GM19035 (cell line): ENCODE results near the gene KRTAP5-1.
A peak's percentile ranks its signal among the peaks of the same experiment; 100 is the strongest.
"Not testable (repeated sequence)": the region's sequence is repeated elsewhere in the genome, so short reads cannot be mapped to it uniquely, and the experiment has no call there.

ENCODE experiments used
- ATAC-seq: cut with Tn5 transposase; IDR thresholded peaks from one replicate; pipeline ENCODE4 v1.9.1; 2021; ENCODE audit not compliant: unreplicated experiment

The KRTAP5-1 gene

DNA sequence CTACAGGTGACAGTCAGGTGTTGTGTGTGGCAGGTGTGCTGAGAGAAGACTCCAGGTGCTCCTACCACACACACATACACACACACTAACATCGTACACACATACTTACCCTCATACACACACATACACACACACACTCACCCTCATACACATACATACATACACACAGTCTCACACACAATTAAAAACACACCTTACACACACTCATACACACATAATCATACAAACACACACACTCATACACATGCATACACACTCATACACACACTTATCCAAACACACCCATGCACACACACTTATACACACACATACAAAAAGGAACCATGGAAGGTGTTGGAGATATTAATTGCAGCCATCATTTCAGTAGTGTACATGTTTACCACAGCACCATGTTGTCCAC is 18.5 kb upstream of the KRTAP5-1 start:
- ATAC-seq: no peak

DNA sequence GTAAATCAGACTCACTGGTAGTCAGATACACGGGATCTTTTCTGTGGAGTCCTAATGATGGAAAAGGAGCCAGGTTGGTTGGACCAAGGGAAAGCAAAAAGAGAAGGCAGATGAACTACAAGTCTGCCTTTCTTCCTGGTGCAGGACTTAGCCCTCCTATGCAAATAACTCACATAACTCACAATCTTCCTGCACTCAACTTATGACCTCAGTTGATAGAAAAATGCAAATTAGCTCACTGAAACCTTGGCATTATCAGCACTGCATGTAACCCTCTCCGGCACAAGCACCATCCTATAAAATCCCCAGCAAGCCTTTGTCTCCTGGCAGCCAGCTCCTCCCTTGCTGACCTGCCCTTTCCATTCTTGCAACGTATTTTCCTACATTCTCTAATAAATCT is 16.6 kb upstream of the KRTAP5-1 start:
- ATAC-seq: not testable (repeated sequence)

GRCh38 chr11:1600626-1601025 is 15.5 kb upstream of the KRTAP5-1 start:
- ATAC-seq: no peak

DNA sequence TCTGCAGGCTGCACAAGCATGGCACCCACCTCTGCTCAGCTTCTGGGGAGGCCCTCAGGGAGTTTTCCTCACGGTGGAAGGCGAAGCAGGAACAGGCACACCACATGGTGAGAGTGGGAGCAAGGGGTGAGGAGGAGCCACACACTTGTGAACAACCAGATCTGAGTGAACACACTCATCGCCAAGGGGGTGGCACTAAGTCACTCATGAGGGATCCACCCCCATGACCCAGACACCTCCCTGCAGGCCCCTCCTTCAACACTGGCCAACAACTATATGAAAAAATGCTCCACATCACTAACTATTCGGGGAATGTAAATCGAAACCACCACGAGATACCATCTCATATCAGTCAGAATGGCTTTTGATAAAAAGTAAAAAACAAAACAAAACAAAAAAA is 13.7 kb upstream of the KRTAP5-1 start:
- ATAC-seq: no peak

GRCh38 chr11:1598406-1598805 is 13.3 kb upstream of the KRTAP5-1 start:
- ATAC-seq: not testable (repeated sequence)

DNA sequence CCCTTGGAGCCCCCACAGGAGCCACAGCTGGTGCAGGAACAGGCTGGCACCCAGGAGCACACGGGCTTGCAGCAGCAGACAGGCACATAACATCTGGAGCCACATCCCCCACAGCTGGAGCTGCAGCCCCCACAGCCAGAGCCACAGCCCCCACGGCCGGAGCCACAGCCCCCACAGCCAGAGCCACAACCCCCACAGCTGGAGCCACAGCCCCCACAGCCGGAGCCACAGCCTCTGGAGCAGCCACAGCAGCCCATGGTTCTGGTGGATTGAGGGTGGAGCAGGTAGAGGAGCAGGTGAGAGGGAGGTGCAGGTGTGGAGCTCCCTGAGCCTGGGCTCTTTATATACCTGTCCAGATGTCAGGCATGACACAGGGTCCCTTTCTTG is 12.9 kb upstream of the KRTAP5-1 start, which contains the start of gene KRTAP5-2:
Gene KRTAP5-2 (minus strand): TSS at position 301 of the 387 bp plus-strand sequence. CDS start 44 bp downstream, at position 257.
- ATAC-seq: no peak

GRCh38 chr11:1597331-1597993 is 12.4 kb upstream of the KRTAP5-1 start:
- no peak for ATAC-seq

DNA sequence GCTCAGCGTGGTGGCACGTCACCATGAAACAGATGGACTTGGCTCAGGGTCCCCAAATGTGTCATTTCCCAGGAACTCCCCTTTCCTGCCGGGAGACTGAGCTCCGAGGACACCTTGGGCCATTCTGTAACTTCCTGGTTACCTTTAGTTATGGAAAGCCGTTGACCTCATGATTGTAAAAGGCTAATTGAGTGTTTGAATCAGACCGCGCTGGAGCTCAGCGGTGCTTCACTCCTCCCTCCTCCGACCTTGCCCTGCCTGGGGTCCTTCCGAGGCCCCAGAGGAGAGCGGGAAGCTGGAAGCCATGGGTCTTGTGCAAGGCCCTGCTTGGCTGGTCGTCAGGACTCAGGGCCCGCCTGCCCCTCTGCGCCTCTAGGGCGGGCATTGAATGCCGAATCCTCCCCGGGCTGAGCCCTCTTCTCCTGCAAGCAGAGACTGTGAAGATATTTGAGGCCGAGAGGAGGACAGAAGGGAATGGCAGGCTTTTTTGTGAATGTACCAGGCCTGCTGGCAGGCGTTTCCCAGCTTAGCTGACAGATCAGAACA is 11.6 kb upstream of the KRTAP5-1 start:
- ATAC-seq: not testable (repeated sequence)

- not testable (repeated sequence) for ATAC-seq
Observed at GRCh38 chr11:1595994-1596575, 11.0 kb upstream of the KRTAP5-1 start.

DNA sequence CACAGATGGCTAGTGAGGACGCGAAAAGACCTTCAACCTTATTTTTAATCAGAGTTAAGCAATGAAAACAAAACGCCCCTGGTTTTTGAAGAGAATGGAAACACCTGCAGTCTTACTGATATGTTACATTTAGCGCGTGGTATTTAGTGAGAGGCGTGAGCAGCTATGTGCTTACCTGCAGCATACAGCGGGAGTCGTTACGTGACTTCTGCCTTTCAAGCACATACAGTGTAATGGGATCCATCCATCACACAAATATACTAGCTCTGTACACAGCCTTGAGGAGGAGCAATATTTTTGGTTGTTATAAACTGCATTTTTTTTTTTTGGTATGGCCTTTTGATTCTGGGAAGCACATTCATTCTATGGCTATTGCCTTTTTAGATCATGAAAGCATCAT is 7.5 kb upstream of the KRTAP5-1 start:
- ATAC-seq: no peak

DNA sequence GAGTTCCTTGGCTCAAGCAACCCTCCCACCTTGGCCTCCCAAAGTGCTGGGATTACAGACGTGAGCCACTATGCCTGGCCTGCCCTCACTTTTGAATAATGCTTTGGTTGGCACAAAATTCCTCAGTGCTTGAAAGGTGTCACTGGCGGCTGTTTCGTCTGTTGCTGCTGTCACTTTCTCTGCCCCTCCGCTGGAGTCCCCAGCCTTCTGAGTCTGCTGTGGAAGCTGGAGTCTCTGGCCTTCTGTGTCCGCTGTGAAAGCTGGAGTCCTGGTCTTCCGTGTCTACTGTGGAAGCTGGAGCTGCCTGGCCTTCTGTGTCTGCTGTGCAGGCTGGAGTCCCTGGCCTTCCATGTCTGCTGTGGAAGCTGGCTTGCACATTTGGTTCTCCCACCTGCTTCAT is 4.9 kb upstream of the KRTAP5-1 start:
- ATAC-seq: no peak

- ATAC-seq: not testable (repeated sequence)
Observed at GRCh38 chr11:1589191-1589963, 4.3 kb upstream of the KRTAP5-1 start.

DNA sequence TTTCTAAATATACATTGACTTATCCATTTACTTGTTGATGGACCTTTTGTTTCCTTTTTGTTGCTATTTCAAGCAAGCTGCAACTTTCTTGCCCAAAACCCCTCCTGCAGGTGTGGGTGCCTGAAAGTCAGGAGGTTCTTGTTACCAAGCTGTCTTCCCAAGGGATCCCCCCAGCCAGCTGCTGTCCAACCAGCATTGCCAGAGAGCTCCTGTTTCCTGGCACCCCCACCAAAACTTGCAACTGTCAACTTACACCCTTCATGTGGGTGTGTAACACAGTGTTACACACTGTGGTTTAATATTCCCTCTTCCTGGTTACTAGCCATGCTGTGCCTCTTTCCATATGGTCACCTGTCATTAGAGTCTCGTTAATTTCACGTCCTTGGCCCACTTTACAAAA is 1.6 kb upstream of the KRTAP5-1 start:
- no peak for ATAC-seq

DNA sequence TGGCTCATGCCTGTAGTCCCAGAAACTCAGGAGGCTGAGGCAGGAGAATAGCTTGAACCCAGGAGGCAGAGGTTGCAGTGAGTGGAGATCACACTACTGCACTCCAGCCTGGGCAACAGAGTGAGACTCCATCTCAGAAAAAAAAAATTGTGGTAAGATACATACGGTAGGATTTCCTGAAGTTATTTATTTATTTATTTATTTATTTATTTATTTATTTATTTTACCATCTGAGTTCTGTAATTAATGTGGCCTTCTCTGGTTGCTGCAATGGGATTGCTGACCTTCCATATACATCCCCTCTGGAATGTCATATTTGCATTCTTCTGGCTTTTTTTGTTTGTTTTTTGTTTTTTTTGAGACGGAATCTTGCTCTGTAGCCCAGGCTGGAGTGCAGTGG is 2.2 kb downstream of the KRTAP5-1 start:
- ATAC-seq: not testable (repeated sequence)

DNA sequence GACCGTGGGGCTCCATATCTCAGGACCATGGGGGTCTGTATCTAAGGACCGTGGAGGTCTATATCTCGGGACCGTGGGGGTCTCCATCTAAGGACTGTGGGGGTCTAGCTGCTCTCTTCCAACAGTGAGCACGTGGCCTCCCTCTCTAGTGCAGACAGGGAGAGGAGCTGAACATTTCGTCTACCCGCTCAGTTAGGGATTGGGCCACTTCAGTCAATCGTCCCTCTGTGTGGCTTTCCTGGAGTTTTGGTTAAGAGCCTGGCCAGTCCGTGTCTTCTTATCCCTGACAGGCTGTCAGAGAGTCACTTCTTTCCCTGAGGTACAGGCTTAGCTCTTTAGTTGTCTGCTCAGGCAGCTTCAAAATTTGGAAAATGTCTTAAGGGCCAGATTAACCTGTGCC is 3.1 kb downstream of the KRTAP5-1 start:
- ATAC-seq: no peak

GRCh38 chr11:1576825-1577224 is 8.3 kb downstream of the KRTAP5-1 start:
- ATAC-seq: no peak

DNA sequence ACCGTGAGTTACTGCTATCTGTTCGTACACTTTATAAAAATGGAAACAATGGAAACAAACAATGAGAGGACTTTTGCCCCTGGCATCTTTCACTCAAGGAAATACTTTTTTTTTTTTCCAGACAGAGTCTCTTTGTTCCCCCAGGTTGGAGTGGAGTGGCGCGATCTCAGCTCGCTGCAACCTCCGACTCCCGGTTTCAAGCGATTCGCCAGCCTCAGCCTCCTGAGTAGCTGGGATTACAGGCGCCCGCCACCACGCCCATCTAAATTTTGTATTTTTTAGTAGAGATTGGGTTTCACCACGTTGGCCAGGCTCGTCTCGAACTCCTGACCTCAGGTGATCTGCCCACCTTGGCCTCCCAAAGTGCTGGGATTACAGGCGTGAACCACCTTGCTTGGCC is 9.3 kb downstream of the KRTAP5-1 start:
- ATAC-seq: not testable (repeated sequence)

GRCh38 chr11:1574933-1575242 is 10.2 kb downstream of the KRTAP5-1 start:
- no peak for ATAC-seq

- peak; percentile 40 for ATAC-seq
Observed at GRCh38 chr11:1574238-1574932, 10.7 kb downstream of the KRTAP5-1 start.

GRCh38 chr11:1573903-1574237 is 11.2 kb downstream of the KRTAP5-1 start:
- no peak for ATAC-seq

GRCh38 chr11:1573077-1573902 is 11.8 kb downstream of the KRTAP5-1 start:
- no peak for ATAC-seq
